ENCODE data around the gene RPL3. TPM values are rescaled to one million over a fixed set of nuclear protein-coding genes. Genes with fewer than 3 reads are reported as not detected.
"Not testable (repeated sequence)": the region's sequence is repeated elsewhere in the genome, so short reads cannot be mapped to it uniquely, and the experiment has no call there.

The RPL3 gene
- total and polyA plus RNA-seq, 2 of the 4 experiments (the other 2 are of a cell fraction): 2,871 to 3,312 TPM

- Histone ChIP-seq H3K14ac (replicated peaks; ENCODE audit: low read depth, low read length) (0 out of 2 replicates have a peak overlapping the region, but pooled peaks have one; percentile 2), H2AK9ac (replicated peaks; ENCODE audit: low read depth, low read length, poor library complexity) (no peak overlapping the region), H4K20me1 (ENCODE audit: insufficient read depth, low read length) (no peaks in the 10 kb centered on the region), H4K8ac (ENCODE audit: low read depth in 2 of 2, low read length in 2 of 2) (peak overlapping the region in 1 of 2 experiments; percentile 81; a peak in 2 of 4 replicates), H3K27me3 (ENCODE audit: control insufficient read depth, insufficient read depth, low read length) (no peaks in the 10 kb centered on the region), H3K56ac (ENCODE audit: extremely low read depth, insufficient read depth, low read length) (no peak overlapping the region), H3K23ac (ENCODE audit: low read depth, low read length) (no peak overlapping the region), H3K18ac (ENCODE audit: low read depth, low read length) (no peak overlapping the region), H4K5ac (ENCODE audit: low read depth, low read length) (peak overlapping the region; percentile 55; the same call in 1 of the 2 replicates), H3K9ac (ENCODE audit: low read depth, low read length) (no peak overlapping the region), H2BK20ac (ENCODE audit: low read depth, low read length) (0 out of 2 replicates have a peak overlapping the region, but pooled peaks have one; percentile 24), H2BK15ac (ENCODE audit: low read depth, low read length) (peak overlapping the region; percentile 87; the same call in 2 of the 3 replicates), H2AFZ (replicated peaks; ENCODE audit: low read length, poor library complexity) (peak overlapping the region; percentile 41), H3K4me2 (ENCODE audit: low read depth, low read length) (no peak overlapping the region), H4K91ac (ENCODE audit: insufficient read depth, low read depth, low read length) (peak overlapping the region; percentile 62; the same call in 1 of the 2 replicates), H2BK120ac (ENCODE audit: low read depth, low read length) (no peak overlapping the region), H2AK5ac (ENCODE audit: low read depth, low read length) (0 out of 2 replicates have a peak overlapping the region, but pooled peaks have one; percentile 8), H2BK5ac (ENCODE audit: low read depth, low read length, poor library complexity, severe bottlenecking) (no peak overlapping the region), H3K36me3 (ENCODE audit: control insufficient read depth, insufficient read depth, low read length) (no peaks in the 10 kb centered on the region), H3K4ac (ENCODE audit: low read depth, low read length) (peak overlapping the region; percentile 43; the same call in 1 of the 2 replicates), H3K4me1 (ENCODE audit: control insufficient read depth, insufficient read depth, low read length) (no peaks in the 10 kb centered on the region), H3K79me1 (ENCODE audit: low read depth in 1 of 2, low read length in 2 of 2) (no peaks in the 10 kb centered on the region), H3K4me3 (ENCODE audit: insufficient read depth, low read depth, low read length) (no peak overlapping the region), H3K9me1 (ENCODE audit: insufficient read depth, low read length) (peaks cover 3% of the 10 kb centered on the region), H3K9me3 (ENCODE audit: control insufficient read depth, insufficient read depth, low read length) (no peaks in the 10 kb centered on the region), H3K27ac (ENCODE audit: insufficient read depth, low read length) (no peak overlapping the region)
- dilution Hi-C loops (cut with HindIII; ENCODE audit: low sequenced_read_pairs, unreplicated experiment) (no loop called here), in situ Hi-C loops (cut with MboI; ENCODE audit: low sequenced_read_pairs) (no loop called here), intact Hi-C loops (cut with micrococcal nuclease) (no loop called here)
- 71% methylated on average over 1 of the region's 2 CpGs; no CpG with 5 or more reads in 1 of the 2 experiments for WGBS, 2 experiments (ENCODE audit: extremely low coverage in 2 of 2, insufficient read length in 1 of 2)
- ChIA-PET POLR2A (ENCODE audit: unreplicated experiment) (no interaction called here), CTCF (no interaction called here)
- no TSS peak for BruUV-seq (replicated peaks)
- DNase-seq: no peak
- peak; percentile 49 for ATAC-seq (ENCODE audit: low read depth)
- TF ChIP-seq RFX5 (IDR thresholded peaks at IDR 0.05; ENCODE audit: low read depth, low read length) (no peak), POLR2A (IDR thresholded peaks at IDR 0.05; ENCODE audit: low read depth, low read length) (no peak), RAD21 (IDR thresholded peaks at IDR 0.05; ENCODE audit: low read length) (no peak)
Measured at GRCh38 chr22:39325392-39325932, 6.0 kb upstream of the RPL3 start.

GRCh38 chr22:39320616-39321029 is 1.2 kb upstream of the RPL3 start:
- DNase-seq; ATAC-seq (ENCODE audit: low read depth); H3K4me1 ChIP-seq (ENCODE audit: control insufficient read depth, insufficient read depth, low read length); dilution Hi-C loops (cut with HindIII; ENCODE audit: low sequenced_read_pairs, unreplicated experiment); H3K23ac ChIP-seq (ENCODE audit: low read depth, low read length); H3K9me3 ChIP-seq (ENCODE audit: control insufficient read depth, insufficient read depth, low read length); H3K56ac ChIP-seq (ENCODE audit: extremely low read depth, insufficient read depth, low read length); H2BK20ac ChIP-seq (ENCODE audit: low read depth, low read length); H3K4me3 ChIP-seq (ENCODE audit: insufficient read depth, low read depth, low read length); H3K9ac ChIP-seq (ENCODE audit: low read depth, low read length); H4K91ac ChIP-seq (ENCODE audit: insufficient read depth, low read depth, low read length); H3K14ac ChIP-seq (replicated peaks; ENCODE audit: low read depth, low read length); H3K27me3 ChIP-seq (ENCODE audit: control insufficient read depth, insufficient read depth, low read length); CTCF ChIA-PET; POLR2A ChIA-PET (ENCODE audit: unreplicated experiment); H3K4me2 ChIP-seq (ENCODE audit: low read depth, low read length); H3K18ac ChIP-seq (ENCODE audit: low read depth, low read length); BruUV-seq (replicated peaks); intact Hi-C loops (cut with micrococcal nuclease); H2BK15ac ChIP-seq (ENCODE audit: low read depth, low read length); H3K9me1 ChIP-seq (ENCODE audit: insufficient read depth, low read length); in situ Hi-C loops (cut with MboI; ENCODE audit: low sequenced_read_pairs): not testable (repeated sequence)
- whole genome bisulfite sequencing, 2 experiments (ENCODE audit: extremely low coverage in 2 of 2, insufficient read length in 1 of 2): 95% methylated on average over 12 of the region's 24 CpGs; no CpG with 5 or more reads in 1 of the 2 experiments
- Histone ChIP-seq H2AFZ (replicated peaks; ENCODE audit: low read length, poor library complexity) (peak overlapping the region; percentile 61), H2AK5ac (ENCODE audit: low read depth, low read length) (peak overlapping the region; percentile 82; the same call in 1 of the 2 replicates), H3K79me1 (ENCODE audit: low read depth in 1 of 2, low read length in 2 of 2) (peaks cover 5 to 21% of the 10 kb centered on the region in 2 experiments; a peak in 3 of 4 replicates), H4K20me1 (ENCODE audit: insufficient read depth, low read length) (peaks cover 38% of the 10 kb centered on the region), H3K36me3 (ENCODE audit: control insufficient read depth, insufficient read depth, low read length) (peaks cover 23% of the 10 kb centered on the region), H2AK9ac (replicated peaks; ENCODE audit: low read depth, low read length, poor library complexity) (peak overlapping the region; percentile 93), H4K8ac (ENCODE audit: low read depth in 2 of 2, low read length in 2 of 2) (peak overlapping the region; percentile 87 to 92), H3K4ac (ENCODE audit: low read depth, low read length) (0 out of 2 replicates have a peak overlapping the region, but pooled peaks have one; percentile 26), H4K5ac (ENCODE audit: low read depth, low read length) (peak overlapping the region; percentile 66; the same call in 1 of the 2 replicates), H2BK5ac (ENCODE audit: low read depth, low read length, poor library complexity, severe bottlenecking) (peak overlapping the region; percentile 32), H2BK120ac (ENCODE audit: low read depth, low read length) (peak overlapping the region; percentile 44; the same call in 1 of the 2 replicates), H3K27ac (ENCODE audit: insufficient read depth, low read length) (0 out of 2 replicates have a peak overlapping the region, but pooled peaks have one; percentile 4)

Measured in IMR-90 (cell line).